ENCODE measurements around the gene LGMN.

Gene LGMN

GRCh38 chr14:92724516-92725340 is 23.7 kb downstream of the LGMN start:
- DNase-seq, result no peak

GRCh38 chr14:92719890-92720323 is 28.5 kb downstream of the LGMN start:
- no peak for DNase-seq

- DNase-seq, result no peak
Observed at GRCh38 chr14:92719421-92719820, 29.0 kb downstream of the LGMN start.

DNA sequence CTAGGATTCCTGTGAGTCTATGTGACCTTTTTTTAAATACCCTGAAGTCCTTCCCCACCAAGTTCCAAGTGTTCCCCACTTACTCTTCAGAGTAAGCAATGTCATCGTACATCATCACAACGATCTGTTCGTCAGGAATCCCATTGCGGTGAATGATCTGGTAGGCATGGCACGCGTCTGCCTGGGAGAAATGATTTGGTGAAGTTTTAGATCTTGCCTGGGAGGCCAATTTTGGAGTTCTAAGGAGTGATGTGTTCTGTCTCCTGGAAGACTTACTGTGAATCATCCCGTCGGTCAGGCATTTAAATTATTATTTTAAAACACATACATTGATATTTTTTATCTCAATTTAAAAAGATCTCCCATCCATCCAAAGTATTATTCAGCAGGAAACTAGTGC is 29.8 kb downstream of the LGMN start:
- DNase-seq, result no peak

GRCh38 chr14:92717571-92718042 is 30.8 kb downstream of the LGMN start:
- DNase-seq, result peak; percentile 51

DNA sequence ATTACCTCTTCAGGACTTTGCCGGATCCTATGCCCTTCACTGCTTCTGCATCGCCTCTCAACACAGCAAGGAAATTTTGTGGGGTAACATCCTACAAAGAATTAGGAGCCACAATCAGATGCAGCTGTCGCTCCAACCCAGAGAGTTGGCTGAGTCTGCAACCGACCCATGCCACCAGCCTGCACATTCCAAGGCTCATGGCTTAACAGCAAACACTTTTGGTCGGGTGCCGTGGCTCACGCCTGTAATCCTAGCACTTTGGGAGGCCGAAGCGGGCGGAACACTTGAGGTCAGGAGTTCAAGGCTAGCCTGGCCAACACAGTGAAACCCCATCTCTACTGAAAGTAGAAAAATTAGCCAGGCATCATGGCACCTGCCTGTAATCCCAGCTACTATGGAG is 32.3 kb downstream of the LGMN start:
- DNase-seq, result no peak

- peak; percentile 89 for DNase-seq
Observed at GRCh38 chr14:92714739-92715307, 33.6 kb downstream of the LGMN start.

DNA sequence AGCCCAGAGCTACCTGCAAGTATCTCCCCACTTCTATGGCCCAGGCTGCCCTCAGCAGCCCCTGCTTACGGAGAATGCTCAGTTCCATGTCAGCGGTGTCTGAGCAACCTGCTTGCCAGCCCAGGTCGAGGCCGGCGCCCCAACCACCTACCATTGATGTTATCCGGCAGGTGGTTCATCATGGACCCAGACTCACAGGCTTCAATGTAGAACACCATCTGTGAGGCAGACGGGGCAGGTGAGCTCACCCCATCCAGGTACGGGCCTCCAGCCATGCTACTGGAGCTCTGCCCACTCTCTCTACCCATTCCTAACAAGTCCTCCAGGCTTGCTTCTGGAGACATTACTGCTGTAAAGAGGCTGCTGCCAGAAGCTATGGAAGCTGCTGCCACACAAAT is 35.8 kb downstream of the LGMN start:
- DNase-seq, result no peak

DNA sequence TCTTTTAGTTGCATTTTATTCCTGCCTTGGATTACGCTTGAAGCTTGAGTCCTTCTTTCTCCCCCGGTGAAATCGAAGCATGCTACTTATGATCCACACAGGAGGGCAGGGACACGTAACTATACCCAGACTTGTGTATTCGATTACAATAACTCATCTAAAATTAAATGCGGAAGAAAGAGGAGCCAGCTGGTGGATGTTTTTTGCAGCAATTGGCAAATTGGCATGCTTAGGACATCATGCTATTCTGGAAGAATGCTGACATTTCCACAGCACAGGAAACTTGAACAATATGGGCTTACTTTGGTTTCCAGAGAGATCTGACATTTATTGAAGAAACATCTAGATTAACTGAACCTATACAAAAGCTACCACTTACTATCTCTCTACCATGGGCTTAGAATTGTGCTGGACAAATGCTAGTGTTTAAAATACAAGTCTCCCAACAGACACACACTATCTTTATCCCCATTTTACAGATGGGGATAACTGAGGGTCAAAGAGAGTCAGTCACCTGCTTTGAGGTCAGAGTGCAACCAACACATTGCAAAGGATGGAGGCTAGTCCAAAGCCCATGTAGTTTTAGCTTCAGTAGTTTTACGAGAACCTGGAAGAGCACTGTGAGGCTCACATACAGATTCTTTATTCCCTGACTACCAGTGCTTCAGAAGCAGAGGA is 36.3 kb downstream of the LGMN start:
- no peak for DNase-seq

GRCh38 chr14:92710001-92710341 is 38.5 kb downstream of the LGMN start:
- DNase-seq, result no peak

- DNase-seq, result no peak
Observed at GRCh38 chr14:92709340-92710000, 39.0 kb downstream of the LGMN start.

- DNase-seq, result no peak
Observed at GRCh38 chr14:92706386-92706785, 42.0 kb downstream of the LGMN start.

DNA sequence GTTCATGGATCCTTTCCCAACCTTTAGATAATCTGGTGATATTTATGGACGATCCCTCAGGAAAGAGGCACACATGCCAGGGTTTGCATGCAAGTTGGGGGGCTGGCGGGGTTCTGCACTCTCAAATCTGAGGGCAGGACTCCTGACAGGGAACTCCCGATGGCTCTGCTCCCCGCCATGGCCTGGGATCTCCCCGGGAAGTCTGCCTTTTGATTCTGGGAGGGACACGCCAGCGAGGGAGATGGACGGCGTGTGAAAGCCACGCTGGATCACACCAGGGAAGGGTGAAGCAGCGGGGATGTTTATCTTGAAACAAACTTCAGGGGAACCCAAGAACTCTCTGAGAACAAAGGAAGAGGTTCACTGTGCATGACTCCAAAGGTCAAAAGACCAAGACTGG is 43.6 kb downstream of the LGMN start:
- no peak for DNase-seq

- DNase-seq, result no peak
Observed at GRCh38 chr14:92704036-92704804, 44.2 kb downstream of the LGMN start.

- no peak for DNase-seq
Observed at GRCh38 chr14:92703516-92703915, 44.9 kb downstream of the LGMN start.

- DNase-seq, result no peak
Observed at GRCh38 chr14:92702441-92702918, 45.9 kb downstream of the LGMN start.

GRCh38 chr14:92701826-92702225 is 46.6 kb downstream of the LGMN start:
- no peak for DNase-seq

- DNase-seq, result no peak
Observed at GRCh38 chr14:92698393-92698792, 50.0 kb downstream of the LGMN start.

GRCh38 chr14:92696366-92696765 is 52.1 kb downstream of the LGMN start:
- no peak for DNase-seq

- no peak for DNase-seq
Observed at GRCh38 chr14:92695562-92695961, 52.9 kb downstream of the LGMN start.

DNA sequence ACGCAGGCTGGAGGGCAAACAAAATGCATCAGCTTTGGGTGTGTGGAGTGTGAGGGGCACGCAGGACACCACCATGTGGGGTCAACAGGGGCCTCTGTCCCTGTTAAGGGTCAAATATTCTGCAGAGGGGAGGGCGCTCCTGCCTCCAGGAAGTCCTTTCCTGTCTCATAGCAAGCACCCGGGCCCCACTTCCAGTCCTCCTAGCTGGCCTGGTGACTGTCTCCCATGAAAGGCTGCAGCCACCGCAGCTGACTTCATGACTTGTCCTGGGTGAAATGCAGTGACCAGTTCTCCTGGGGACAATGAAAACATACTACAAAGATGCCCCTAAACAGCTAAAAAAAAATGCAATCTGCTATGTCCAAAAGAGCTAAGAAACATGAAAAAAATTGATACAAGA is 53.6 kb downstream of the LGMN start:
- no peak for DNase-seq

- DNase-seq, result no peak
Observed at GRCh38 chr14:92693998-92694795, 54.2 kb downstream of the LGMN start.

Data from activated CD4-positive, alpha-beta T cell treated with anti-CD3 and anti-CD28 coated beads, Interleukin-2, Interleukin-6, amounts not matched to agents 100 ng/mL and 50 ng/mL, durations not matched to agents 16 hours and 8 hours (primary cell).